ENCODE data around the gene GAPVD1.
"Not testable (repeated sequence)": the region's sequence is repeated elsewhere in the genome, so short reads cannot be mapped to it uniquely, and the experiment has no call there.

The GAPVD1 gene

GRCh38 chr9:125261501-125262293, at the start of gene GAPVD1:
Gene GAPVD1 (plus strand): TSS chr9:125261826. CDS start chr9:125298922, 37,096 bp downstream.
- peak; percentile 93 for DNase-seq

GRCh38 chr9:125214186-125214585, 47.4 kb upstream of the GAPVD1 start:
- no peak for DNase-seq

GRCh38 chr9:125218621-125219020, 43.0 kb upstream of the GAPVD1 start:
- DNase-seq: no peak

GRCh38 chr9:125224858-125225257, 36.8 kb upstream of the GAPVD1 start:
- not testable (repeated sequence) for DNase-seq

GRCh38 chr9:125227761-125228160, 33.9 kb upstream of the GAPVD1 start:
- DNase-seq: no peak

- no peak for DNase-seq
Observed at GRCh38 chr9:125233678-125234077, 27.9 kb upstream of the GAPVD1 start.

GRCh38 chr9:125234099-125234498, 27.5 kb upstream of the GAPVD1 start:
- not testable (repeated sequence) for DNase-seq

GRCh38 chr9:125235804-125236519, 25.7 kb upstream of the GAPVD1 start:
- DNase-seq: no peak

- not testable (repeated sequence) for DNase-seq
Observed at GRCh38 chr9:125236520-125237159, 25.0 kb upstream of the GAPVD1 start.

GRCh38 chr9:125238127-125238914, 23.3 kb upstream of the GAPVD1 start:
- no peak for DNase-seq

- no peak for DNase-seq
Observed at GRCh38 chr9:125238915-125239446, 22.6 kb upstream of the GAPVD1 start.

GRCh38 chr9:125239631-125240597, 21.7 kb upstream of the GAPVD1 start:
- DNase-seq: no peak

GRCh38 chr9:125240649-125240999, 21.0 kb upstream of the GAPVD1 start:
- no peak for DNase-seq

- peak; percentile 99 for DNase-seq
Observed at GRCh38 chr9:125241000-125241862, 20.4 kb upstream of the GAPVD1 start, which contains the start of gene HSPA5. Gene HSPA5 (minus strand): TSS chr9:125241343. CDS start chr9:125241126, 217 bp downstream.

- DNase-seq: no peak
Observed at GRCh38 chr9:125241863-125242739, 19.5 kb upstream of the GAPVD1 start.

GRCh38 chr9:125243792-125244260, 17.8 kb upstream of the GAPVD1 start:
- DNase-seq: no peak

GRCh38 chr9:125246261-125246667, 15.4 kb upstream of the GAPVD1 start:
- DNase-seq: no peak

GRCh38 chr9:125254231-125254630, 7.4 kb upstream of the GAPVD1 start:
- no peak for DNase-seq

- DNase-seq: peak; percentile 47
Observed at GRCh38 chr9:125255781-125256391, 5.7 kb upstream of the GAPVD1 start.
